Measurements from ENCODE around the gene IVL. TPM values are rescaled to one million over a fixed set of nuclear protein-coding genes. Genes with fewer than 3 reads are reported as not detected.

IVL gene, protein sequence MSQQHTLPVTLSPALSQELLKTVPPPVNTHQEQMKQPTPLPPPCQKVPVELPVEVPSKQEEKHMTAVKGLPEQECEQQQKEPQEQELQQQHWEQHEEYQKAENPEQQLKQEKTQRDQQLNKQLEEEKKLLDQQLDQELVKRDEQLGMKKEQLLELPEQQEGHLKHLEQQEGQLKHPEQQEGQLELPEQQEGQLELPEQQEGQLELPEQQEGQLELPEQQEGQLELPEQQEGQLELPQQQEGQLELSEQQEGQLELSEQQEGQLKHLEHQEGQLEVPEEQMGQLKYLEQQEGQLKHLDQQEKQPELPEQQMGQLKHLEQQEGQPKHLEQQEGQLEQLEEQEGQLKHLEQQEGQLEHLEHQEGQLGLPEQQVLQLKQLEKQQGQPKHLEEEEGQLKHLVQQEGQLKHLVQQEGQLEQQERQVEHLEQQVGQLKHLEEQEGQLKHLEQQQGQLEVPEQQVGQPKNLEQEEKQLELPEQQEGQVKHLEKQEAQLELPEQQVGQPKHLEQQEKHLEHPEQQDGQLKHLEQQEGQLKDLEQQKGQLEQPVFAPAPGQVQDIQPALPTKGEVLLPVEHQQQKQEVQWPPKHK
- total RNA-seq, result 0.57 TPM
- polyA plus RNA-seq, result 16.6 TPM
- long read RNA-seq, donor 1, result 0 reads
- long read RNA-seq, donor 2, result 0 reads
- long read RNA-seq, donor 3, result 0 reads
- long read RNA-seq, donor 4, result 0 reads
- long read RNA-seq, donor 5, result 0 reads
- long read RNA-seq, donor 6, result 0 reads
- long read RNA-seq, donor 7, result 0 reads
- long read RNA-seq, donor 8, result 0 reads
- long read RNA-seq, donor 9, result 0 reads
- long read RNA-seq, donor 10, result 0 reads

DNA sequence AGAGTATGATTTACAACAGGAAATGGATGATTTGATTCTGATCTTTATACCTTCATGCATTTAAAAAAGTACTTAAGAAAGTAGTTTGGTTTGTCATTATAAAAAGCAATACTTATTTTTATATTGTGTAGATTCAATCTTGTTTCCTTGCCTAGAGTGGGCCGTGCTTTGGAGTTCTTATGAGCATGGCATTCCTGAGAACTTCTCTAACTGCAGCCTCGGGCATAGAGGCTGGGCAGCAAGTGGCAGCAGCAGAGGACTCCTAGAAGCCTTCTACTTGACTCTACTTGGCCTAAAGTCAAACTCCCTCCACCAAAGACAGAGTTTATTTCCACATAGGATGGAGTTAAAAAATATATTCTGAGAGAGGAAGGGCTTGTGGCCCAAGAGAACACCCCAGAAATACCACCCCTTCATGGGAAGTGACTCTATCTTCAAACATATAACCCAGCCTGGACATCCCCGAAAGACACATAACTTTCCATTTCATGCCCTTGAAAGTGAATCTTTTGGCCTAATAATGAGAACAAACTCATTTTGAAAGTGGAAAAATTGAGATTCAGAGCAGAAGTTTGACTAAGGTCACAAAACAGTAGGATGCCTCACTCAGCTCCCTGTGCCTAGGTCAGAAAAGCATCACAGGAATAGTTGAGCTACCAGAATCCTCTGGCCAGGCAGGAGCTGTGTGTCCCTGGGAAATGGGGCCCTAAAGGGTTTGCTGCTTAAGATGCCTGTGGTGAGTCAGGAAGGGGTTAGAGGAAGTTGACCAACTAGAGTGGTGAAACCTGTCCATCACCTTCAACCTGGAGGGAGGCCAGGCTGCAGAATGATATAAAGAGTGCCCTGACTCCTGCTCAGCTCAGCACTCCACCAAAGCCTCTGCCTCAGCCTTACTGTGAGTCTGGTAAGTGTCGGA lies at the start of gene IVL:
Gene IVL (plus strand): TSS at position 861 of the 916 bp plus-strand sequence. CDS start 1,252 bp downstream, outside the sequence.
- Histone ChIP-seq H3K27ac (ENCODE audit: low read depth in 1 of 2, low read length in 1 of 2) (no peak within 1 kb of the TSS), H3K36me3 (ENCODE audit: control insufficient read depth in 2 of 2, insufficient read depth in 2 of 2, low read length in 1 of 2) (no peaks in the 10 kb centered on the region), H3K4me1 (ENCODE audit: control insufficient read depth in 2 of 2, insufficient read depth in 2 of 2, low read length in 2 of 2) (no peaks in the 10 kb centered on the region), H3K27me3 (ENCODE audit: control insufficient read depth in 2 of 2, insufficient read depth in 1 of 2, low read length in 1 of 2) (no peaks in the 10 kb centered on the region), H3K4me3 (ENCODE audit: low read length in 2 of 2) (no peak within 1 kb of the TSS), H3K9me3 (ENCODE audit: control insufficient read depth in 2 of 2, insufficient read depth in 1 of 2, low read length in 1 of 2) (no peaks in the 10 kb centered on the region)
- 87% methylated on average over 4 of the region's 4 CpGs for WGBS
- DNase-seq (ENCODE audit: low read depth in 6 of 9, low spot score in 9 of 9), result no peak

DNA sequence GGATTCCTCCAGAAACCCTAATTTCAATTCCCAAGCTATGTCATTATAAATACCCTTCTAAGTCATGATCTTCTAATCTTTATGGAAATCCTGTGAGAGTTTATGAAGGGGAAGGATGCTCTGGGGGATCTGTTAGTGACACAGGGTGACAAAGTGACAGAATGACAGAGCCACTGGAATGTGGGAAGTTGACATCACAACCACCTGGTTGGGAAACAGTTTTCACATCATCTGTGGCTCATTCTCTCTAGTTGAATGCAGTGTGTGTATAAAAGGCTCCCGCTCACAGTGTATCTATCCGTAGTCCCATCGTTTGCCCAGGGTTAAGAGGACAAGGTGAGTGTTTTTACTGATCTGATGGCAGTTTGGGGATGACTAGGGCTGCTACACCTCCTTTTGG lies 48.6 kb upstream of the IVL start, which contains the start of gene LCE7A:
Gene LCE7A (plus strand): TSS at position 301 of the 400 bp plus-strand sequence. CDS start 702 bp downstream, outside the sequence.
- no peaks in the 10 kb centered on the region for H3K36me3 ChIP-seq (ENCODE audit: control insufficient read depth in 2 of 2, insufficient read depth in 2 of 2, low read length in 1 of 2)
- DNase-seq (ENCODE audit: low read depth in 6 of 9, low spot score in 9 of 9), result no peak
- no peaks in the 10 kb centered on the region for H3K4me1 ChIP-seq (ENCODE audit: control insufficient read depth in 2 of 2, insufficient read depth in 2 of 2, low read length in 2 of 2)
- no peak within 1 kb of the TSS for H3K4me3 ChIP-seq (ENCODE audit: low read length in 2 of 2)
- no peak within 1 kb of the TSS for H3K27ac ChIP-seq (ENCODE audit: low read depth in 1 of 2, low read length in 1 of 2)
- H3K27me3 ChIP-seq (ENCODE audit: control insufficient read depth in 2 of 2, insufficient read depth in 1 of 2, low read length in 1 of 2), result no peaks in the 10 kb centered on the region
- H3K9me3 ChIP-seq (ENCODE audit: control insufficient read depth in 2 of 2, insufficient read depth in 1 of 2, low read length in 1 of 2), result no peaks in the 10 kb centered on the region
- 93% methylated on average over 3 of the region's 3 CpGs for WGBS

GRCh38 chr1:152860129-152860528 lies 48.2 kb upstream of the IVL start:
- H3K9me3 ChIP-seq (ENCODE audit: control insufficient read depth in 2 of 2, insufficient read depth in 1 of 2, low read length in 1 of 2), result no peaks in the 10 kb centered on the region
- 79% methylated on average over 3 of the region's 3 CpGs for WGBS
- no peaks in the 10 kb centered on the region for H3K4me1 ChIP-seq (ENCODE audit: control insufficient read depth in 2 of 2, insufficient read depth in 2 of 2, low read length in 2 of 2)
- H3K27ac ChIP-seq (ENCODE audit: low read depth in 1 of 2, low read length in 1 of 2), result no peak overlapping the region
- no peak for DNase-seq (ENCODE audit: low read depth in 6 of 9, low spot score in 9 of 9)
- no peak overlapping the region for H3K4me3 ChIP-seq (ENCODE audit: low read length in 2 of 2)
- no peaks in the 10 kb centered on the region for H3K27me3 ChIP-seq (ENCODE audit: control insufficient read depth in 2 of 2, insufficient read depth in 1 of 2, low read length in 1 of 2)
- H3K36me3 ChIP-seq (ENCODE audit: control insufficient read depth in 2 of 2, insufficient read depth in 2 of 2, low read length in 1 of 2), result no peaks in the 10 kb centered on the region

DNA sequence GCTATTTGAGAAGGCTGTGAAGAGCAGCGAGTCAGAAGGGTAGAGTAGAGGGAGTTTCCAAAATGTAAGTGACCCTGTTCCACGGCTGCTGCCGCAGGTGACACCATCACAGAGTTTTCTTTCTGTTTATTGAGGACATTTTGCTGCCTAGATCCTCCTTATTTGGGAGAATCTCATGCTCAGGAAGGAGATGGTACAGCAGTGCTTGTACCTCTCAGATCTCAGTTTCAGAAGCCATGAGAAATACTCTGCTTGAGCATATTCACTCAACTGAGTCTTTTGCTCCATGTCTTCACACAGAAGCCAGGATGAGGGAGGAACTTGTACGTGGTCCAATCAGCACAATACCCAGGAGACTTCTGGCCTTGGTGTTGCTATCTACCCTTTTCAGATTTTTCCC lies 47.0 kb upstream of the IVL start:
- Histone ChIP-seq H3K4me1 (ENCODE audit: control insufficient read depth in 2 of 2, insufficient read depth in 2 of 2, low read length in 2 of 2) (no peaks in the 10 kb centered on the region), H3K36me3 (ENCODE audit: control insufficient read depth in 2 of 2, insufficient read depth in 2 of 2, low read length in 1 of 2) (no peaks in the 10 kb centered on the region), H3K4me3 (ENCODE audit: low read length in 2 of 2) (no peak overlapping the region), H3K27me3 (ENCODE audit: control insufficient read depth in 2 of 2, insufficient read depth in 1 of 2, low read length in 1 of 2) (no peaks in the 10 kb centered on the region), H3K27ac (ENCODE audit: low read depth in 1 of 2, low read length in 1 of 2) (no peak overlapping the region), H3K9me3 (ENCODE audit: control insufficient read depth in 2 of 2, insufficient read depth in 1 of 2, low read length in 1 of 2) (no peaks in the 10 kb centered on the region)
- 84% methylated on average over 4 of the region's 4 CpGs for WGBS
- no peak for DNase-seq (ENCODE audit: low read depth in 6 of 9, low spot score in 9 of 9)

GRCh38 chr1:152864443-152864842 lies 43.9 kb upstream of the IVL start:
- H3K4me3 ChIP-seq (ENCODE audit: low read length in 2 of 2), result no peak overlapping the region
- no peaks in the 10 kb centered on the region for H3K36me3 ChIP-seq (ENCODE audit: control insufficient read depth in 2 of 2, insufficient read depth in 2 of 2, low read length in 1 of 2)
- no peaks in the 10 kb centered on the region for H3K4me1 ChIP-seq (ENCODE audit: control insufficient read depth in 2 of 2, insufficient read depth in 2 of 2, low read length in 2 of 2)
- no peak overlapping the region for H3K27ac ChIP-seq (ENCODE audit: low read depth in 1 of 2, low read length in 1 of 2)
- no peak for DNase-seq (ENCODE audit: low read depth in 6 of 9, low spot score in 9 of 9)
- no peaks in the 10 kb centered on the region for H3K27me3 ChIP-seq (ENCODE audit: control insufficient read depth in 2 of 2, insufficient read depth in 1 of 2, low read length in 1 of 2)
- H3K9me3 ChIP-seq (ENCODE audit: control insufficient read depth in 2 of 2, insufficient read depth in 1 of 2, low read length in 1 of 2), result no peaks in the 10 kb centered on the region

- no peak for DNase-seq (ENCODE audit: low read depth in 6 of 9, low spot score in 9 of 9)
- 80% methylated on average over 2 of the region's 2 CpGs for WGBS
- Histone ChIP-seq H3K27me3 (ENCODE audit: control insufficient read depth in 2 of 2, insufficient read depth in 1 of 2, low read length in 1 of 2) (no peaks in the 10 kb centered on the region), H3K4me3 (ENCODE audit: low read length in 2 of 2) (no peak overlapping the region), H3K27ac (ENCODE audit: low read depth in 1 of 2, low read length in 1 of 2) (no peak overlapping the region), H3K36me3 (ENCODE audit: control insufficient read depth in 2 of 2, insufficient read depth in 2 of 2, low read length in 1 of 2) (no peaks in the 10 kb centered on the region), H3K9me3 (ENCODE audit: control insufficient read depth in 2 of 2, insufficient read depth in 1 of 2, low read length in 1 of 2) (no peaks in the 10 kb centered on the region), H3K4me1 (ENCODE audit: control insufficient read depth in 2 of 2, insufficient read depth in 2 of 2, low read length in 2 of 2) (no peaks in the 10 kb centered on the region)
These were observed 42.0 kb upstream of the IVL start for GRCh38 chr1:152866321-152866720.

DNA sequence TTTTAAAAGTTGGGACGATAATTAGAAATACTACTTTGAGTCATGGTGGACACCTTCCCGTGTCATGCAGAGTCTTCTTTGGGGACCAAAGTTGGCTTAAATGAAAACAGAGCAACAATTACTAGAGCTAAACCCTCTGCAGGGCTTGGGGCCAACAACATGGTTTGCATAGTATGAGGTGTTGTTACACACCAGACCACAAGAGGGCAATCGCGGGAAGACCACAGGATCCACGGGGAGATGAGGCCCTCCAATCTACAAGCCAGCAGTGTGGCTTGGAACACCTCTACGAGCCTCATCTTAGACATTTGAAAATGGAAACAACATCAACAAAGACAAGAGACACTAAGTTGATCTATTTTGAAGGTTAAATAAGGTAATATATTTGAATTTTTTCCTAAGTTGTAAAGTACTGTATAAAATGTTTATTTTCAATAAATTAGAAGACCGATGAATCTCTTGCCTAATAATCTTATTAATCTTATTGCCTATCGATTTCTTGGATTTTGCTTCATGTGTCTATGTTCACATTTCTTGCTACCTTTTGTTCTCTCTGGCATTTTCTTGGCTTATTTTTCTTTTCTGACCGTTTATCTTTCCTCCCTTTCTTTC lies 38.4 kb upstream of the IVL start:
- no peaks in the 10 kb centered on the region for H3K4me1 ChIP-seq (ENCODE audit: control insufficient read depth in 2 of 2, insufficient read depth in 2 of 2, low read length in 2 of 2)
- H3K9me3 ChIP-seq (ENCODE audit: control insufficient read depth in 2 of 2, insufficient read depth in 1 of 2, low read length in 1 of 2), result no peaks in the 10 kb centered on the region
- H3K27ac ChIP-seq (ENCODE audit: low read depth in 1 of 2, low read length in 1 of 2), result no peak overlapping the region
- 38% methylated on average over 9 of the region's 9 CpGs for WGBS
- no peaks in the 10 kb centered on the region for H3K27me3 ChIP-seq (ENCODE audit: control insufficient read depth in 2 of 2, insufficient read depth in 1 of 2, low read length in 1 of 2)
- no peak overlapping the region for H3K4me3 ChIP-seq (ENCODE audit: low read length in 2 of 2)
- peak in 8 of 9 donors; percentile 14 to 54 (median 37) for DNase-seq (ENCODE audit: low read depth in 6 of 9, low spot score in 9 of 9)
- no peaks in the 10 kb centered on the region for H3K36me3 ChIP-seq (ENCODE audit: control insufficient read depth in 2 of 2, insufficient read depth in 2 of 2, low read length in 1 of 2)

GRCh38 chr1:152870831-152871730 lies 37.3 kb upstream of the IVL start:
- 50% methylated on average over 17 of the region's 17 CpGs for WGBS
- no peaks in the 10 kb centered on the region for H3K9me3 ChIP-seq (ENCODE audit: control insufficient read depth in 2 of 2, insufficient read depth in 1 of 2, low read length in 1 of 2)
- H3K36me3 ChIP-seq (ENCODE audit: control insufficient read depth in 2 of 2, insufficient read depth in 2 of 2, low read length in 1 of 2), result no peaks in the 10 kb centered on the region
- no peak for DNase-seq (ENCODE audit: low read depth in 6 of 9, low spot score in 9 of 9)
- no peaks in the 10 kb centered on the region for H3K27me3 ChIP-seq (ENCODE audit: control insufficient read depth in 2 of 2, insufficient read depth in 1 of 2, low read length in 1 of 2)
- no peak overlapping the region for H3K4me3 ChIP-seq (ENCODE audit: low read length in 2 of 2)
- no peaks in the 10 kb centered on the region for H3K4me1 ChIP-seq (ENCODE audit: control insufficient read depth in 2 of 2, insufficient read depth in 2 of 2, low read length in 2 of 2)
- H3K27ac ChIP-seq (ENCODE audit: low read depth in 1 of 2, low read length in 1 of 2), result no peak overlapping the region

Measured in thymus (tissue), 14 donors.